Stimulated activated naive CD8-positive, alpha-beta T cell treated with anti-CD3 and anti-CD28 coated beads, Interleukin-15, Interleukin-2, amounts not matched to agents 100 U/mL and 50 U/mL, for 24 hours (primary cell): Measurements from ENCODE around the gene B3GNT3.

Experiments
- ATAC-seq: fragments of 150-1000 bp; cut with Tn5 transposase; one replicate; pipeline ENCODE4 v1.10.0; 2021
- DNase-seq: peaks from one replicate; pipeline ENCODE4 v3.0.0; 2021

The B3GNT3 gene

DNA sequence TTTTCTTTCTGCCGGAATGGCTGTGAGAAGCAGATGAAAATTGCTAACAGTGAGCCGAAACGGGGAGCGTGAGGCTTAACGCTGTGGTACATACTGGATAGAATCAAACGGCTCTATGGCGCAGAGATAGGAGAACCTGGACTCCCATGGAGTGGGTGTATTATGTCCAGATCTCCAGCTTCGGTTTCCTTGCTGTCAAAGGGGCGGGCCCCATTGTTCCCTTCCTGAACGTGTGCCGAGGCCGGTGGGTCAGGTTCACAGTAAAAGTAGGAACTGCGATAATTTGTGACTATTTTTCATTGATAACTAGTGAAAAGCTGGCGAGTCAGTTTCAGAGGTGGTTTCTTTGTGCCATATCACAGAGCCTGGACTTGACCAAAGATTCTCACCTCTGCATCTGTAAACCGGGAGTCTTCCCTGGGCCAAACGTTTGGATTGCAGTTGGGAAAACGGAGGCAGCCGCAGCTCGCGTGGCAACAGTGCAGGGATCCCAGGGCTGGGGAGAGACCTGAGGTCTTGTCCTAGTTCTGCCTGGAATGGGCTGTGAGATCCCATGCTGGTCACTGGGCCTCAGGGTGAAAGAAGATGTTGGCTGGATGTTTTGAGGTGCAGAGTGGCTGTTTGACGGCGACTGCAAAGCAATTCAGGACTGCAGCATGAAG, 65.5 kb downstream of the B3GNT3 start:
- ATAC-seq (no peak), DNase-seq (no peak)

GRCh38 chr19:17860993-17861360, 66.0 kb downstream of the B3GNT3 start:
- ATAC-seq (no peak), DNase-seq (no peak)

- no peak for DNase-seq
- ATAC-seq, result no peak
Measured at GRCh38 chr19:17861542-17862402, 66.8 kb downstream of the B3GNT3 start.

DNA sequence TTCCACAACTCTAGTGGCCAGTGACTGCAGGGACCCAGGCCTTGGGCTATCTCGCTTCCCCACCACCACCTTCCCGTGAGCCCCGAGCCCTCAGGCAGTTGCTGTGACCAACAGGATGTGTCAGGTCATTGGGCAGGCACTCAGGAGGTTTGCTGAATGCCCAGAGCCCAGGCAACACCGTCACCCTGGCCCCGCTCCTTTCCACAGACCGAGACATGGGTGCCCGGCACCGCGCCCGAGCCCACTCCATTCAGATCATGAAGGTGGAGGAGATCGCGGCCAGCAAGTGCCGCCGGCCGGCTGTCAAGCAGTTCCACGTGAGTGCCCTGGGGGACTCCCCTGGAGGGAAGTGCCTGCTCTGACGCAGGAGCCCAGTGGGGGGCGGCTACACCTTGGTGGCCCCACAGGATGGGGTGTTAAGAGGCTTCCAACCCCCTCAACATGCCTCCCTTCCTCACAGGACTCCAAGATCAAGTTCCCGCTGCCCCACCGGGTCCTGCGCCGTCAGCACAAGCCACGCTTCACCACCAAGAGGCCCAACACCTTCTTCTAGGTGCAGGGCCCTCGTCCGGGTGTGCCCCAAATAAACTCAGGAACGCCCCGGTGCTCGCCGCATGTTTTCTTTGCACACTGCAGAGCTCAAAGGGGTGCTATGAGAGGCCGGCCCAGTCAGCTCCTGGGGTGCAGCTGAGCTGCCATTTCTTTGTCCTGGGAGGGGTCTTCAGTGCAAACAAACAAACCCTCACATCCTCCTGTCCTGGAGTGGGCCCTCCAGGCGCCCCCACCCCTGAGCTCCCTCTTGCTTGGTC, 68.0 kb downstream of the B3GNT3 start:
- DNase-seq (no peak), ATAC-seq (no peak)
